SK-N-SH (cell line): ENCODE measurements around the gene OR10H5. TPM values are rescaled to one million over a fixed set of nuclear protein-coding genes. Genes with fewer than 3 reads are reported as not detected.

Experiments used
- CTCF ChIA-PET: fragments of 300-600, 350-600 bp; formaldehyde crosslinking; extraction: SDS; loops from one replicate; lab custom pipeline; 2021; lab: Yijun Ruan, JAX
- POLR2A ChIA-PET: fragments of 350-600 bp; sonication (Branson Sonifier 250); formaldehyde crosslinking; extraction: SDS; loops from one replicate; lab custom pipeline; 2020; ENCODE audit warnings: antibody characterized with exemption, inconsistent platforms; lab: Yijun Ruan, JAX
- DNase-seq: peaks from one replicate; pipeline ENCODE4 v3.0.0; 2012
- H2AFZ ChIP-seq: fragments of 200-600 bp; sonication (generic); 2 replicates; pipeline ENCODE4 v1.8.1; 2016; ENCODE audit warnings: antibody characterized with exemption, mild to moderate bottlenecking, low read depth
- H3F3A ChIP-seq: fragments of 200-600 bp; sonication (generic); replicated peaks from 2 replicates; pipeline ENCODE3; 2016; ENCODE audit warnings: antibody characterized with exemption, mild to moderate bottlenecking; ENCODE audit not compliant: insufficient read depth
- H3K27ac ChIP-seq, 2 experiments: fragments of 200-500 bp in 1 of 2; fragments of 200-600 bp in 1 of 2; sonication (Bioruptor generic) in 1 of 2; sonication (generic), shearing (Covaris generic) in 1 of 2; 2 replicates each; pipeline versions ENCODE4 v1.5.1 to v1.6.1; 2014 to 2016; ENCODE audit warnings: low read depth in 2 of 2, inconsistent platforms in 1 of 2, low read length in 1 of 2, mild to moderate bottlenecking in 1 of 2, mixed read lengths in 1 of 2
- H3K27me3 ChIP-seq: fragments of 200-600 bp; sonication (generic), shearing (Covaris generic); 2 replicates; pipeline ENCODE4 v1.6.1; 2016; ENCODE audit warnings: mixed run types; ENCODE audit not compliant: insufficient read depth
- H3K36me3 ChIP-seq, 2 experiments: fragments of 200-500 bp in 1 of 2; fragments of 200-600 bp in 1 of 2; sonication (Bioruptor generic) in 1 of 2; sonication (generic) in 1 of 2; replicated peaks in 1 of 2; 2 replicates each; pipeline versions ENCODE3 to v1.5.1; 2014 to 2016; ENCODE audit warnings: low read length in 1 of 2, mild to moderate bottlenecking in 1 of 2; ENCODE audit not compliant: insufficient read depth in 2 of 2, control insufficient read depth in 1 of 2
- H3K4me1 ChIP-seq, 2 experiments: fragments of 200-500 bp in 1 of 2; fragments of 200-600 bp in 1 of 2; sonication (Bioruptor generic) in 1 of 2; sonication (generic), shearing (Covaris generic) in 1 of 2; 2 replicates each; pipeline versions ENCODE4 v1.5.1 to v1.6.1; 2014 to 2016; ENCODE audit warnings: low read depth in 1 of 2, low read length in 1 of 2, mixed run types in 1 of 2; ENCODE audit not compliant: insufficient read depth in 2 of 2, control insufficient read depth in 1 of 2
- H3K4me2 ChIP-seq: fragments of 200-600 bp; sonication (generic), shearing (Covaris generic); 2 replicates; pipeline ENCODE4 v1.6.1; 2017; ENCODE audit warnings: mixed run types
- H3K4me3 ChIP-seq, 2 experiments: fragments of 200-500 bp in 1 of 2; fragments of 200-600 bp in 1 of 2; sonication (Bioruptor generic) in 1 of 2; sonication (generic), shearing (Covaris generic) in 1 of 2; 2 replicates each; pipeline versions ENCODE4 v1.5.1 to v1.8.1; 2014 to 2016; ENCODE audit warnings: low read depth in 2 of 2, inconsistent platforms in 1 of 2, low read length in 1 of 2, mild to moderate bottlenecking in 1 of 2, mixed read lengths in 1 of 2, moderate library complexity in 1 of 2
- H3K79me2 ChIP-seq: fragments of 200-600 bp; sonication (generic); 2 replicates; pipeline ENCODE4 v1.8.1; 2017; ENCODE audit warnings: mild to moderate bottlenecking; ENCODE audit not compliant: insufficient read depth
- H3K9ac ChIP-seq: fragments of 200-600 bp; sonication (generic); 2 replicates; pipeline ENCODE4 v1.6.1; 2017; ENCODE audit warnings: mixed run types
- H3K9me2 ChIP-seq: fragments of 200-600 bp; sonication (generic); 2 replicates; pipeline ENCODE4 v1.6.1; 2017; ENCODE audit warnings: mixed run types
- H3K9me3 ChIP-seq: fragments of 200-600 bp; sonication (generic); 2 replicates; pipeline ENCODE4 v1.6.1; 2017; ENCODE audit warnings: mixed run types, mild to moderate bottlenecking, moderate library complexity
- H4K20me1 ChIP-seq: fragments of 200-600 bp; sonication (generic); 2 replicates; pipeline ENCODE4 v1.6.1; 2017; ENCODE audit warnings: mild to moderate bottlenecking, mixed run types; ENCODE audit not compliant: insufficient read depth
- EP300 ChIP-seq, 2 experiments: IDR thresholded peaks; 2 replicates each; pipeline versions ENCODE4 v1.4.0 to v1.6.1; 2012; ENCODE audit warnings: borderline replicate concordance in 1 of 2, low read depth in 1 of 2, low read length in 1 of 2
- IRF3 ChIP-seq: fragments of 150-350 bp; IDR thresholded peaks from 2 replicates; pipeline ENCODE4 v1.6.1; 2016; ENCODE audit warnings: mild to moderate bottlenecking, low read depth, low read length
- JUND ChIP-seq: IDR thresholded peaks from 2 replicates; pipeline ENCODE4 v1.4.0; 2012
- MAX ChIP-seq: IDR thresholded peaks from 2 replicates; pipeline ENCODE4 v1.4.0; 2012; ENCODE audit warnings: low read depth
- MEF2A ChIP-seq: IDR thresholded peaks from 2 replicates; pipeline ENCODE4 v1.4.0; 2012; ENCODE audit warnings: low read depth, borderline replicate concordance
- MXI1 ChIP-seq: IDR thresholded peaks from 2 replicates; pipeline ENCODE4 v1.6.1; 2012; ENCODE audit warnings: mild to moderate bottlenecking, low read depth, low read length, improper control_type of control experiment
- NFIC ChIP-seq: IDR thresholded peaks from 2 replicates; pipeline ENCODE4 v1.4.0; 2012; ENCODE audit warnings: borderline replicate concordance
- REST ChIP-seq: IDR thresholded peaks from 2 replicates; pipeline ENCODE4 v1.6.1; 2012; ENCODE audit warnings: mild to moderate bottlenecking, low read depth, low read length, moderate library complexity
- RXRA ChIP-seq: IDR thresholded peaks from 2 replicates; pipeline ENCODE4 v1.4.0; 2012; ENCODE audit warnings: low read depth, mild to moderate bottlenecking, borderline replicate concordance
- SIN3A ChIP-seq: IDR thresholded peaks from 2 replicates; pipeline ENCODE4 v1.6.1; 2012; ENCODE audit warnings: low read depth, mild to moderate bottlenecking, low read length, moderate library complexity, borderline replicate concordance
- SMC3 ChIP-seq: IDR thresholded peaks from 2 replicates; pipeline ENCODE4 v1.6.1; 2012; ENCODE audit warnings: low read depth, low read length, improper control_type of control experiment
- TEAD4 ChIP-seq: IDR thresholded peaks from 2 replicates; pipeline ENCODE4 v1.4.0; 2012; ENCODE audit warnings: mild to moderate bottlenecking, borderline replicate concordance; ENCODE audit not compliant: insufficient read depth
- USF2 ChIP-seq: fragments of 150-350 bp; IDR thresholded peaks from 2 replicates; pipeline ENCODE4 v1.6.1; 2017; ENCODE audit warnings: antibody characterized with exemption, low read length, low read depth, borderline replicate concordance
- ZBTB33 ChIP-seq: IDR thresholded peaks from 2 replicates; pipeline ENCODE4 v1.4.0; 2012; ENCODE audit warnings: low read depth, borderline replicate concordance
- WGBS: methylation state at CpG from one replicate; pipeline ENCODE4 v1.1.6; 2017; ENCODE audit warnings: low lambda C conversion rate; 5-methylcytosine and 5-hydroxymethylcytosine counted together
- polyA plus RNA-seq, 3 experiments: library from polyadenylated mRNA; depleted of rRNA; stranded (reverse); fragments of >200 nt; gene quantifications; 2 replicates each; pipeline ENCODE4 v1.2.3, GENCODE V29; 2012

Gene OR10H5
- polyA plus RNA-seq, 1 of the 3 experiments (the other 2 are of a cell fraction): not detected

- 2% methylated on average over 9 of the region's 9 CpGs for WGBS
- POLR2A ChIA-PET: no interaction called here
- Histone ChIP-seq H3K27ac (no peak overlapping the region), H2AFZ (no peak overlapping the region), H3F3A (no peaks in the 10 kb centered on the region), H3K4me3 (no peak overlapping the region), H3K4me1 (no peaks in the 10 kb centered on the region), H3K27me3 (no peaks in the 10 kb centered on the region), H3K36me3 (no peaks in the 10 kb centered on the region), H3K9ac (no peak overlapping the region), H3K79me2 (no peaks in the 10 kb centered on the region), H3K9me2 (no peaks in the 10 kb centered on the region), H4K20me1 (no peaks in the 10 kb centered on the region), H3K4me2 (no peak overlapping the region), H3K9me3 (no peaks in the 10 kb centered on the region)
- DNase-seq: no peak
- no peak for TF ChIP-seq MAX
- no peak for TF ChIP-seq TEAD4
- TF ChIP-seq SIN3A: no peak
- no peak for TF ChIP-seq RXRA
- no peak for TF ChIP-seq JUND
- no peak for TF ChIP-seq MEF2A
- no peak for TF ChIP-seq IRF3
- TF ChIP-seq REST: no peak
- no peak for TF ChIP-seq NFIC
- CTCF ChIA-PET: interaction anchor here (0.7 kb wide), 1 partner anchor 61 kb away, joined by 3 read pairs; no protein-coding TSS in a partner anchor
Measured at GRCh38 chr19:15776991-15777970, 10.2 kb upstream of the OR10H5 start.

- Histone ChIP-seq H3K4me1 (no peaks in the 10 kb centered on the region), H3K9me2 (no peaks in the 10 kb centered on the region), H3K9ac (no peak overlapping the region), H2AFZ (no peak overlapping the region), H3K4me3 (no peak overlapping the region), H3K4me2 (no peak overlapping the region), H4K20me1 (no peaks in the 10 kb centered on the region), H3K27ac (no peak overlapping the region), H3K27me3 (no peaks in the 10 kb centered on the region), H3F3A (no peaks in the 10 kb centered on the region), H3K9me3 (no peaks in the 10 kb centered on the region), H3K36me3 (no peaks in the 10 kb centered on the region), H3K79me2 (no peaks in the 10 kb centered on the region)
- ChIA-PET POLR2A (no interaction called here), CTCF (no interaction called here)
- TF ChIP-seq USF2 (no peak), EP300 (IDR thresholded peaks at IDR 0.05; ENCODE audit: borderline replicate concordance in 1 of 2, low read depth in 1 of 2, low read length in 1 of 2) (no peak), TEAD4 (no peak), MXI1 (no peak), ZBTB33 (no peak), SMC3 (no peak), NFIC (no peak)
- DNase-seq: no peak
- WGBS: 3% methylated on average over 9 of the region's 10 CpGs
Measured at GRCh38 chr19:15779756-15780476, 7.5 kb upstream of the OR10H5 start.
